Stimulated activated CD4-positive, alpha-beta T cell treated with anti-CD3 and anti-CD28 coated beads, TNF-alpha, amount 100 ng/mL, for 24 hours (primary cell): ENCODE measurements around the gene USP16.

Experiments used
- DNase-seq, 3 experiments: peaks; one replicate each; pipeline ENCODE4 v3.0.0-alpha.2; 2020; ENCODE audit warnings: low read depth in 3 of 3

The USP16 gene

GRCh38 chr21:29033871-29034270 is 9.4 kb downstream of the USP16 start:
- no peak for DNase-seq

GRCh38 chr21:29034678-29035077 is 10.2 kb downstream of the USP16 start:
- no peak for DNase-seq

- DNase-seq = no peak
Measured at GRCh38 chr21:29052224-29052623, 27.8 kb downstream of the USP16 start.

GRCh38 chr21:29053011-29053553 is 28.6 kb downstream of the USP16 start:
- DNase-seq = no peak

GRCh38 chr21:29053656-29054055 is 29.2 kb downstream of the USP16 start:
- no peak for DNase-seq

- DNase-seq = no peak
Measured at GRCh38 chr21:29055080-29055479, 30.6 kb downstream of the USP16 start.

- DNase-seq = no peak
Measured at GRCh38 chr21:29056005-29056404, 31.5 kb downstream of the USP16 start.

GRCh38 chr21:29056538-29057050 is 32.1 kb downstream of the USP16 start:
- no peak for DNase-seq

GRCh38 chr21:29064850-29065481 is 40.5 kb downstream of the USP16 start:
- DNase-seq = no peak

- no peak for DNase-seq
Measured at GRCh38 chr21:29072873-29073221, 48.4 kb downstream of the USP16 start.

GRCh38 chr21:29073222-29074006 is 48.9 kb downstream of the USP16 start, which contains the start of gene CCT8:
TSS of gene CCT8 (minus strand) at chr21:29073648. CDS start at chr21:29073590, 58 bp downstream.
- peak; percentile 96 to 99 (median 98) for DNase-seq

- DNase-seq = no peak
Measured at GRCh38 chr21:29074007-29074376, 49.5 kb downstream of the USP16 start.

- no peak for DNase-seq
Measured at GRCh38 chr21:29074783-29075182, 50.3 kb downstream of the USP16 start.

GRCh38 chr21:29075706-29076466 is 51.4 kb downstream of the USP16 start:
- no peak for DNase-seq

GRCh38 chr21:29076731-29077640 is 52.5 kb downstream of the USP16 start:
- peak; percentile 27 to 63 (median 55) for DNase-seq

- DNase-seq = no peak
Measured at GRCh38 chr21:29077651-29078090, 53.2 kb downstream of the USP16 start.

- no peak for DNase-seq
Measured at GRCh38 chr21:29078869-29079767, 54.6 kb downstream of the USP16 start.

GRCh38 chr21:29080454-29080941 is 56.0 kb downstream of the USP16 start:
- no peak for DNase-seq

GRCh38 chr21:29082046-29082815 is 57.8 kb downstream of the USP16 start:
- DNase-seq = no peak
